ENCODE measurements around the gene SDCBP2.

SDCBP2 gene

DNA sequence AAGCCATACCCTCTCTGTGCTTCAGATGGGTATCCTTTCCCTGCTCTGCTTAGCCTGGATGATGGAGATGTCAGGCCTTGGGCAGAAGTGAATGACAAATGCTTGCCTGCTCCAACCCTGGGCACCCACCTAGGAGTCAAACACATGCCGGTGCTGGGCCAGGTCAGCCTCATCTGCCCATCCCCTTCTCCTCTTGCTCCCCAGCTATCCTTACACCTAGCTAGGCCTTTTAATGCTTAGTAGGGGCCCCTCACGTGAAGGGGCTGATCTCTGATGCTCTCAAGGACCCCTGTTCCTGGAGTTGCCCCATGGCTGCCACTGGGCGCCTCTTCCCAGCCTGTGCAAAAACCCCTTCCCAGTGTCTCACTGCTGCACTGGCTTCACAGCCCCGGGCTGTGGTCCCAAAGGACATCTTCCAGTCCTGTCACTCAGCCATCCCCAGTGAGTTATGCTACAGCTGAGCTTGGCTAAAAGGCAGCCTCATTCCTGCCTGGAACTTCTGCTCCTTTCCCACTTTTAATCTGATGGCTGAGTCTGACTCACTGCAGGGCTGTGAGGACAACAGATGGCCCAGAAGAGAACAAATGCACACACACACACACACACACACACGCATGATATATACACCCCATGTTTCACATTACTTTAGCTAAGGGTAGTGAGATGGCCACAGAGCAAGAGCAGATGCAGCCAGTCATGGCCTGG, 12.8 kb upstream of the SDCBP2 start:
- no peak for DNase-seq (ENCODE audit: low read depth)
- TF ChIP-seq, protein P1, sequence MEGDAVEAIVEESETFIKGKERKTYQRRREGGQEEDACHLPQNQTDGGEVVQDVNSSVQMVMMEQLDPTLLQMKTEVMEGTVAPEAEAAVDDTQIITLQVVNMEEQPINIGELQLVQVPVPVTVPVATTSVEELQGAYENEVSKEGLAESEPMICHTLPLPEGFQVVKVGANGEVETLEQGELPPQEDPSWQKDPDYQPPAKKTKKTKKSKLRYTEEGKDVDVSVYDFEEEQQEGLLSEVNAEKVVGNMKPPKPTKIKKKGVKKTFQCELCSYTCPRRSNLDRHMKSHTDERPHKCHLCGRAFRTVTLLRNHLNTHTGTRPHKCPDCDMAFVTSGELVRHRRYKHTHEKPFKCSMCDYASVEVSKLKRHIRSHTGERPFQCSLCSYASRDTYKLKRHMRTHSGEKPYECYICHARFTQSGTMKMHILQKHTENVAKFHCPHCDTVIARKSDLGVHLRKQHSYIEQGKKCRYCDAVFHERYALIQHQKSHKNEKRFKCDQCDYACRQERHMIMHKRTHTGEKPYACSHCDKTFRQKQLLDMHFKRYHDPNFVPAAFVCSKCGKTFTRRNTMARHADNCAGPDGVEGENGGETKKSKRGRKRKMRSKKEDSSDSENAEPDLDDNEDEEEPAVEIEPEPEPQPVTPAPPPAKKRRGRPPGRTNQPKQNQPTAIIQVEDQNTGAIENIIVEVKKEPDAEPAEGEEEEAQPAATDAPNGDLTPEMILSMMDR (IDR thresholded peaks at IDR 0.05; ENCODE audit: low read depth, low read length, missing control alignments) = no peak
- H3K4me3 ChIP-seq (ENCODE audit: low read depth, low read length) = no peak overlapping the region

DNA sequence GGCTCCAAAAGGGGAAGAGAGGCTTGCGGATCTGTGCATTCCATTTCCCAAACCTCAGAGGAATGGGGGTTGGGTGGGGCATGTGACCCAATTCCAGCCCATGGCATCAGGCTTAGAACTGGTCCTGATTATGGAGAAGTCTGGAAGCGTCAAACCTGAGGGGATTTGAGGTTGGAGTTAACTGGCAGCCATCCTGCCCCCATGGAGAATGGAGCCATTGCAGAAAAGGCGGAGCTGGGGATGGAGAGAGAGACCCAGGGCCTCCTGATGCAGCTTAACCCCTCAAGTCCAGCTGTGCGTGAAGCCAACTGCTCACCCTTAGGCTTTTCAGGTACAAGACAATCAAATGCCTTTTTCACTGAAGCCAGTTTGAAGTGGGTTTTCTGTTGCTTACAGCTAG, 9.9 kb upstream of the SDCBP2 start:
- TF ChIP-seq, protein P1 (IDR thresholded peaks at IDR 0.05; ENCODE audit: low read depth, low read length, missing control alignments) = no peak
- no peak overlapping the region for H3K4me3 ChIP-seq (ENCODE audit: low read depth, low read length)
- DNase-seq (ENCODE audit: low read depth) = no peak

- TF ChIP-seq, protein P1 (IDR thresholded peaks at IDR 0.05; ENCODE audit: low read depth, low read length, missing control alignments) = no peak
- no peak for DNase-seq (ENCODE audit: low read depth)
- no peak overlapping the region for H3K4me3 ChIP-seq (ENCODE audit: low read depth, low read length)
These were observed 9.2 kb upstream of the SDCBP2 start for GRCh38 chr20:1338096-1338495.

DNA sequence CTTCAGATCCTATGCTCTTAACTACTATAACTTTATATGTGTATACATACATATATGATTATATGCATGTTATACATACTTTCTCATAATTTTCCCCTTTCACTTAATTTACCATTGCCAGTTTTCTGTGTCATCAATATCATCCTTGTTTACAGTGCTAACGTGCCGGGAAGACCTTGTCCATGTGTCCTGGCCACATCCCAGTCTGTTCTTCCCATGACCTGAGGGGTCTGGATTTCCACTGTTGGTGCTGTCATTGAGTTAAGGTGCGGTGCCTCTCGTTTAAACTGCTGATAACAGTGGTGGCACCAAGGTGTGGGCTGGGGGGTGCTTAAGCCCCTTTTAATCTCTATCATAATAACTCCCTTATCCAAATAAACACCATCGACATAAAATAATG, 8.5 kb upstream of the SDCBP2 start:
- TF ChIP-seq, protein P1 (IDR thresholded peaks at IDR 0.05; ENCODE audit: low read depth, low read length, missing control alignments) = no peak
- H3K4me3 ChIP-seq (ENCODE audit: low read depth, low read length) = no peak overlapping the region
- no peak for DNase-seq (ENCODE audit: low read depth)

DNA sequence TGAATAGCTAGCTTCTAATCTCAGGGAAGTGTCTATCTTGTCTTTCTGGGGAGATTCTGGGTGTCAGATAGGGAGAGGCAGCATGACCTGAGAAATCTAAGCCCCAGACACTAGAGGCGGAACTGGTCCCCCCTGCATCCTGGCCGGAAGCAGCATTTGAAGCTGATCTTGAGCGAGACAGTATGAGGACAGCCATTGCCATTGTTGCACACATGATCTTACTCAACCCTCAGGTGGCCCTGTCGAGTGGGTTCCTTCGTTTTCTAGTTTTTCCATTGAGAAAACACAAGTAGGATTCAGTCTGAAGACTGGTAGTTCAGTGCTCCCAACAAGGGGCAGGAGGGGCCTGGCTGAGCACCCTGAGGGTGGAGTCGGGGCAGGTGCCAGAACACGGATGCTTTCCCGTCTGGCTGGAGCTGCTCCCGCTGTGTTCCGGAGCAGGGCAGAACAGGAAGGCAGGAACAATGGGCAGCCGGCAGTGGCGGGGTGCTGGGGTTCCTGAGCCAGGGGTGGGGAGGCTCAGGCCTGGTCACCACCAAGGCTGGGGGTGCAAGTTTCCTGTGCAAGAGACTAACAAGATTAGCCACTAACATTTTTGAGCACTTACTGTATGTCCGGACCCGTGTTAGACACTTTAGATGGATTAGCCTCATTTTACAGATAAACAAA, 7.9 kb upstream of the SDCBP2 start:
- TF ChIP-seq, protein P1 (IDR thresholded peaks at IDR 0.05; ENCODE audit: low read depth, low read length, missing control alignments) = no peak
- no peak for DNase-seq (ENCODE audit: low read depth)

DNA sequence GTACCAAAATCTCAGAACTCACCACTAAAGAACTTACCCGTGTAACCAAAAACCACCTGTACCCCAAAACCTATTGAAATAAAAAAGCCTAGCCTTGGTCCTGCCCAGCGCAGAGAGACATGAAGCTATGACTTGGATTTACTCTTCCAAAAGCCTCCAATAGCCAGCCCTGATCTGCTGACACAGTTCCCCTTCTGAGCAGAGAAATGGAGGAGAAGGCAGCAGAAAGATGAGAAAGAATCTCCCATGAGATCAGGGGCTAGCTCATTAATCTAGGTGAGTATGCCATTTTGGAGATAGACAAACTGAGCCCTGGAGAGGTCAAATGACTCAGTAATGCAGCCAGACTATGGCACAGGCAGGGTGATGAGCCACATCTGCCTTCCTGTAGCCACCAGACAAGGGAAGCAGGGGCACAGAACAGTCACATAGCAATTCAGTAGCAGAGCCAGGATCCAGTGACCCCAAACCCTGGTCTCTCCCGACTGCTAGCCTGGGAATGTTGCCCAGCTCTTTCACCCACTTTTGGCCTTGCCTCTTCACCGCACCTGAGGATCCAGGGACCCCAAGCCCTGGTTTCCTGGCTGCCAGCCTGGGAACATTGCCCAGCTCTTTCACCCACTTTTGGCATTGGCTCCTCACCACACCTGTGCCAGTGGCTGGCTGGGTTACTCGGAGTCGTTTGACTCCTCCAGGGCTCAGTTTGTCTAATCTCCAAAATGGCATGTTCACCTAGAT, 7.2 kb upstream of the SDCBP2 start:
- no peak overlapping the region for H3K4me3 ChIP-seq (ENCODE audit: low read depth, low read length)
- DNase-seq (ENCODE audit: low read depth) = no peak
- TF ChIP-seq, protein P1 (IDR thresholded peaks at IDR 0.05; ENCODE audit: low read depth, low read length, missing control alignments) = no peak

More for the DNA sequence above, 7.9 kb upstream of the SDCBP2 start:
- no peak overlapping the region for H3K4me3 ChIP-seq (ENCODE audit: low read depth, low read length)
